ENCODE results near the gene FOXG1.
A peak's percentile ranks its signal among the peaks of the same experiment; 100 is the strongest.

FOXG1 gene

GRCh38 chr14:28778138-28779117 is 11.8 kb downstream of the FOXG1 start:
- Mint-ChIP-seq H3K4me1 (no peaks in the 10 kb centered on the region), H3K27me3 (peaks cover 73% of the 10 kb centered on the region), H3K36me3 (ENCODE audit: low read depth) (peaks cover under 1% of the 10 kb centered on the region), H3K27ac (no peak overlapping the region), H3K9me3 (peaks cover 9% of the 10 kb centered on the region), H3K4me3 (no peak overlapping the region)
- ATAC-seq = no peak
- DNase-seq = no peak

- H3K9me3 Mint-ChIP-seq = peaks cover 14% of the 10 kb centered on the region
- no peak overlapping the region for H3K27ac Mint-ChIP-seq
- H3K36me3 Mint-ChIP-seq (ENCODE audit: low read depth) = no peaks in the 10 kb centered on the region
- DNase-seq = no peak
- H3K27me3 Mint-ChIP-seq = peaks cover 73% of the 10 kb centered on the region
- no peaks in the 10 kb centered on the region for H3K4me1 Mint-ChIP-seq
- no peak for ATAC-seq
- H3K4me3 Mint-ChIP-seq = no peak overlapping the region
Observed at GRCh38 chr14:28779456-28779855, 12.9 kb downstream of the FOXG1 start.

GRCh38 chr14:28780843-28781820 is 14.5 kb downstream of the FOXG1 start:
- ATAC-seq = no peak
- Mint-ChIP-seq H3K4me3 (no peak overlapping the region), H3K27me3 (peaks cover 72% of the 10 kb centered on the region), H3K36me3 (ENCODE audit: low read depth) (peaks cover 2% of the 10 kb centered on the region), H3K27ac (no peak overlapping the region), H3K9me3 (peaks cover 16% of the 10 kb centered on the region), H3K4me1 (peaks cover 6% of the 10 kb centered on the region)
- no peak for DNase-seq

- H3K27ac Mint-ChIP-seq = no peak overlapping the region
- H3K36me3 Mint-ChIP-seq (ENCODE audit: low read depth) = peaks cover 4% of the 10 kb centered on the region
- peaks cover 66% of the 10 kb centered on the region for H3K27me3 Mint-ChIP-seq
- H3K4me1 Mint-ChIP-seq = peaks cover 6% of the 10 kb centered on the region
- H3K4me3 Mint-ChIP-seq = no peak overlapping the region
- H3K9me3 Mint-ChIP-seq = peaks cover 16% of the 10 kb centered on the region
- ATAC-seq = no peak
- DNase-seq = no peak
Observed at GRCh38 chr14:28782301-28782700, 15.7 kb downstream of the FOXG1 start.

GRCh38 chr14:28783664-28784063 is 17.1 kb downstream of the FOXG1 start:
- Mint-ChIP-seq H3K27ac (no peak overlapping the region), H3K4me3 (no peak overlapping the region), H3K27me3 (peaks cover 54% of the 10 kb centered on the region), H3K9me3 (peaks cover 20% of the 10 kb centered on the region), H3K36me3 (ENCODE audit: low read depth) (peaks cover 4% of the 10 kb centered on the region), H3K4me1 (peaks cover 6% of the 10 kb centered on the region)
- DNase-seq (no peak), ATAC-seq (no peak)

- ATAC-seq (no peak), DNase-seq (no peak)
- Mint-ChIP-seq H3K4me1 (peaks cover 6% of the 10 kb centered on the region), H3K36me3 (ENCODE audit: low read depth) (peaks cover 4% of the 10 kb centered on the region), H3K27me3 (peaks cover 51% of the 10 kb centered on the region), H3K9me3 (peaks cover 20% of the 10 kb centered on the region), H3K4me3 (no peak overlapping the region), H3K27ac (peak overlapping the region; percentile 22)
Observed at GRCh38 chr14:28784096-28785048, 17.8 kb downstream of the FOXG1 start.

GRCh38 chr14:28785096-28785952 is 18.7 kb downstream of the FOXG1 start:
- Mint-ChIP-seq H3K4me1 (peaks cover 6% of the 10 kb centered on the region), H3K36me3 (ENCODE audit: low read depth) (peaks cover 4% of the 10 kb centered on the region), H3K4me3 (no peak overlapping the region), H3K27me3 (peaks cover 44% of the 10 kb centered on the region), H3K9me3 (peaks cover 17% of the 10 kb centered on the region), H3K27ac (no peak overlapping the region)
- ATAC-seq (no peak), DNase-seq (no peak)

- no peak for DNase-seq
- Mint-ChIP-seq H3K4me3 (no peak overlapping the region), H3K9me3 (peaks cover 43% of the 10 kb centered on the region), H3K36me3 (ENCODE audit: low read depth) (peaks cover 3% of the 10 kb centered on the region), H3K27ac (no peak overlapping the region), H3K27me3 (no peaks in the 10 kb centered on the region), H3K4me1 (no peaks in the 10 kb centered on the region)
- no peak for ATAC-seq
Observed at GRCh38 chr14:28807518-28807917, 40.9 kb downstream of the FOXG1 start.

- Mint-ChIP-seq H3K36me3 (ENCODE audit: low read depth) (no peaks in the 10 kb centered on the region), H3K27ac (no peak overlapping the region), H3K9me3 (peaks cover 28% of the 10 kb centered on the region), H3K27me3 (no peaks in the 10 kb centered on the region), H3K4me3 (no peak overlapping the region), H3K4me1 (no peaks in the 10 kb centered on the region)
- no peak for ATAC-seq
- DNase-seq = no peak
Observed at GRCh38 chr14:28813810-28814209, 47.2 kb downstream of the FOXG1 start.
